ENCODE measurements around the gene RHBDD3. TPM values are rescaled to one million over a fixed set of nuclear protein-coding genes. Genes with fewer than 3 reads are reported as not detected.
"Not testable (repeated sequence)": the region's sequence is repeated elsewhere in the genome, so short reads cannot be mapped to it uniquely, and the experiment has no call there.

The RHBDD3 gene
- total RNA-seq, 2 donors from 2014 or later, result 16.5 to 23.4 TPM

- H3K36me3 ChIP-seq, result no peaks in the 10 kb centered on the region
Measured at GRCh38 chr22:29244785-29245625, 22.8 kb downstream of the RHBDD3 start.

DNA sequence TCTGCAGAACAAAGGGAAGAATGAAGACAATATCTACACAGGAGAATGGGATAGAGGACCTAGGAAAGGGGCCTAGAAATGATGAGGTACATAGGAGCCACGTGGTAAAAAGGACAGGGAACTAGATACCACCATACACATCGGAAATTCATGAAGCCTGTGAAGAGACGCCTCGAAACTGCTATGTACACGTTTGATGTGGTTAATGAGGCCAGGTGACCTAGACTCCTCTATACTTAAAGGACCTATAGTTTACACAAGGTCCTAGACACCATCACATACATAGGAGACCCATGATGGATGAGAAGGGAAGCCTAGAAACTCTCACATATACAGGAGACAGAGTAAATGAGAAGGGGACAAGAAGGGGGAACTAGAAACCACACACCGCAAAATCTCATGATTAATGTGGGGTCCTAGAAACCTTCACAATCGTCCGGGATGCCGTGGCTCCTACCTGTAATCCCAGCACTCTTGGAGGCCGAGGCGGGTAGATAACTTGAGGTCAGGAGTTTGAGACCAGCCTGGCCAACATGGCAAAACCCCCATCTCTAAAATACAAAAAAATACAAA lies 23.8 kb downstream of the RHBDD3 start:
- H3K9me3 ChIP-seq, result peaks cover 0 to 25% of the 10 kb centered on the region in 2 donors
- H3K4me1 ChIP-seq, result no peaks in the 10 kb centered on the region
- DNase-seq (ENCODE audit: low spot score), result no peak
- no peaks in the 10 kb centered on the region for H3K36me3 ChIP-seq
- no peak for TF ChIP-seq CTCF (IDR thresholded peaks at IDR 0.05)
- no peak overlapping the region for H3K27ac ChIP-seq
- H3K4me3 ChIP-seq, result no peak overlapping the region
- H3K27me3 ChIP-seq, result no peaks in the 10 kb centered on the region

More at GRCh38 chr22:29244785-29245625, 22.8 kb downstream of the RHBDD3 start:
- TF ChIP-seq CTCF (IDR thresholded peaks at IDR 0.05), result no peak
- Histone ChIP-seq H3K9me3 (peaks cover 0 to 18% of the 10 kb centered on the region in 2 donors), H3K4me3 (no peak overlapping the region), H3K4me1 (no peaks in the 10 kb centered on the region), H3K27me3 (no peaks in the 10 kb centered on the region), H3K27ac (no peak overlapping the region)
- no peak for DNase-seq (ENCODE audit: low spot score)

GRCh38 chr22:29240481-29240880 lies 27.3 kb downstream of the RHBDD3 start:
- not testable (repeated sequence) for H3K4me3 ChIP-seq; H3K27me3 ChIP-seq; H3K36me3 ChIP-seq; DNase-seq (ENCODE audit: low spot score); H3K27ac ChIP-seq; H3K4me1 ChIP-seq
- peaks cover 0 to 25% of the 10 kb centered on the region in 2 donors for H3K9me3 ChIP-seq

DNA sequence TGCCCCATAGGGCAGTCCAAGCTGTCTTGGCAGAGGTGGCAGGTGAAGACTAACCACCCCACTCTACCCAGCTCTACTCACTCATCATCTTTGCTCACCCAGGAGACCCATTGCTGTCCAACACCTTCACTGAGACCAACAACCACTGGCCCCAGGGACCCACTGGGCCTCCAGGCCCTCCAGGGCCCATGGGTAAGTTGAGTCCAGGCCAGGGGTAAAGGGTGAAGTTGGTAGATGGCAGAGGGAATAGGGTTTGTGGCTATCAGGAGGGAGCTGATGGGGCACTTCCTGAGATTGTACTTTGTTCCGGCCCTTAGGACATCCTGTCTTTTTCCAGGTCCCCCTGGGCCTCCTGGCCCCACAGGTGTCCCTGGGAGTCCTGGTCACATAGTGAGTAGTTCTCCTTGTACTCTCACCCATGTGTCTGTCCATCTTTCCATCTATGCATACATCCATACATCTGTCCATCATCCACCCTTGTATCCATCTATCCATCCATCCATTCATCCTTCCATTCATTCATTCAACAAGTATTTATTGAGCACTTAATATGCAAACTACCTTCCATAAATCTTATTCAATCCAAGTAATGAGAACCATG lies 34.4 kb downstream of the RHBDD3 start:
- Histone ChIP-seq H3K9me3 (no peaks in the 10 kb centered on the region), H3K4me3 (no peak overlapping the region), H3K36me3 (no peaks in the 10 kb centered on the region), H3K27me3 (no peaks in the 10 kb centered on the region), H3K27ac (no peak overlapping the region), H3K4me1 (peaks cover 0 to 6% of the 10 kb centered on the region in 2 donors)
- TF ChIP-seq CTCF (IDR thresholded peaks at IDR 0.05), result no peak
- no peak for DNase-seq (ENCODE audit: low spot score)

DNA sequence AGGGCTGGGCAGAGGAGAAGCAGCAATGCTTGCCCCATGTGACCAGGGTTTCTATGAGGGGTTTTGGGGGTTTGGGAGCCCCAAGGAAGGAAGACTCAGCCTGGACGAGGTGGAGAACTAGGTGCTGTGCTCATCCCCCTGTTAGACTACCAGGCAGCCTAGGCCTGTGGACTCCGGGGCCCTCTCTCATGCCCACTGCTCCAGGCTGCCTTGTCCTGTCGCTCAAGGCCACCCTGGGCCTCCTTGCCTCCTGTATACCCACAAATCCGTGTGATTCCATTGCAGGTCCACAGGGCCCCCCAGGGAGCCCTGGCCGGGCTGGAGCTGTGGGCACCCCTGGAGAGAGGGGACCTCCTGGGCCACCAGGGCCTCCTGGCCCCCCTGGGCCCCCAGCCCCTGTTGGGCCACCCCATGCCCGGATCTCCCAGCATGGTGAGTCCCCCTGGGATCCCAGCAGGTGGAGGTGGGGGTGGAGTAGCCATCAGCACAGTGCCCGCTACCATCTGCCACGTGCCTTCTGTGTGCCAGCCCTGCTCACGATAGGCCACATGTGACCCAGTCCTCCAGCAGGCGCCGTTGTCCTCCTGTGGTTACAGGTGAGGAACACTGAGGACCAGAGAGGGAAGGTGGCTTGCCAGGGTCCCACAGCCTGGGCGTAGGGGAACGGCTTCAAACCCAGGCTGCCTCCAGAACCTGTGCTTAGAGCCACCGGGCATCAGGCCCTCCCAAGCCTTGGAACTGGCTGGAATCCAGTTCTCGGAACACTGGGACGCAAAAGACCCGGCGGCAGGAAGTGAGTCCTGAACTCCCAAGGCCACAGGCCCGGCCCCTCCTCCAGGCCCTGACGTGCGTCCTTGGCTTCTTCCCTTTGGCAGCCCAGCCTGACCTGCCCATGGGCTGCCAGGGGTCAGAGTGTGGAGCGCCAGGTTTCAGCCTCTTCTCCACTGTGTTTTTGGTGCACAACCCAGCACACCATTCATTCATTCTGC lies 35.5 kb downstream of the RHBDD3 start:
- peak; percentile 69 for DNase-seq (ENCODE audit: low spot score)
- TF ChIP-seq CTCF (IDR thresholded peaks at IDR 0.05), result no peak
- no peaks in the 10 kb centered on the region for H3K36me3 ChIP-seq
- no peaks in the 10 kb centered on the region for H3K9me3 ChIP-seq
- H3K27me3 ChIP-seq, result no peaks in the 10 kb centered on the region
- H3K4me1 ChIP-seq, result peaks cover 0 to 6% of the 10 kb centered on the region in 2 donors
- H3K27ac ChIP-seq, result no peak overlapping the region
- H3K4me3 ChIP-seq, result no peak overlapping the region

Data from right atrium auricular region (tissue), 2 donors.